ENCODE results near the gene TMEM9.

- TF ChIP-seq CTCF (IDR thresholded peaks at IDR 0.05; ENCODE audit: poor library complexity) (no peak), EZH2 (IDR thresholded peaks at IDR 0.05; ENCODE audit: borderline replicate concordance) (no peak), EZH2phosphoT487 (IDR thresholded peaks at IDR 0.05; ENCODE audit: low read depth, severe bottlenecking, unreplicated experiment) (no peak)
These were observed 57.1 kb downstream of the TMEM9 start for GRCh38 chr1:201096977-201097856.
